GM19043 (cell line): Measurements from ENCODE around the gene ABCA1.
"Not testable (repeated sequence)": the region's sequence is repeated elsewhere in the genome, so short reads cannot be mapped to it uniquely, and the experiment has no call there.

Experiments used
- ATAC-seq: cut with Tn5 transposase; IDR thresholded peaks from one replicate; pipeline ENCODE4 v1.9.1; 2021; ENCODE audit warnings: low read depth; ENCODE audit not compliant: unreplicated experiment

ABCA1 gene, protein sequence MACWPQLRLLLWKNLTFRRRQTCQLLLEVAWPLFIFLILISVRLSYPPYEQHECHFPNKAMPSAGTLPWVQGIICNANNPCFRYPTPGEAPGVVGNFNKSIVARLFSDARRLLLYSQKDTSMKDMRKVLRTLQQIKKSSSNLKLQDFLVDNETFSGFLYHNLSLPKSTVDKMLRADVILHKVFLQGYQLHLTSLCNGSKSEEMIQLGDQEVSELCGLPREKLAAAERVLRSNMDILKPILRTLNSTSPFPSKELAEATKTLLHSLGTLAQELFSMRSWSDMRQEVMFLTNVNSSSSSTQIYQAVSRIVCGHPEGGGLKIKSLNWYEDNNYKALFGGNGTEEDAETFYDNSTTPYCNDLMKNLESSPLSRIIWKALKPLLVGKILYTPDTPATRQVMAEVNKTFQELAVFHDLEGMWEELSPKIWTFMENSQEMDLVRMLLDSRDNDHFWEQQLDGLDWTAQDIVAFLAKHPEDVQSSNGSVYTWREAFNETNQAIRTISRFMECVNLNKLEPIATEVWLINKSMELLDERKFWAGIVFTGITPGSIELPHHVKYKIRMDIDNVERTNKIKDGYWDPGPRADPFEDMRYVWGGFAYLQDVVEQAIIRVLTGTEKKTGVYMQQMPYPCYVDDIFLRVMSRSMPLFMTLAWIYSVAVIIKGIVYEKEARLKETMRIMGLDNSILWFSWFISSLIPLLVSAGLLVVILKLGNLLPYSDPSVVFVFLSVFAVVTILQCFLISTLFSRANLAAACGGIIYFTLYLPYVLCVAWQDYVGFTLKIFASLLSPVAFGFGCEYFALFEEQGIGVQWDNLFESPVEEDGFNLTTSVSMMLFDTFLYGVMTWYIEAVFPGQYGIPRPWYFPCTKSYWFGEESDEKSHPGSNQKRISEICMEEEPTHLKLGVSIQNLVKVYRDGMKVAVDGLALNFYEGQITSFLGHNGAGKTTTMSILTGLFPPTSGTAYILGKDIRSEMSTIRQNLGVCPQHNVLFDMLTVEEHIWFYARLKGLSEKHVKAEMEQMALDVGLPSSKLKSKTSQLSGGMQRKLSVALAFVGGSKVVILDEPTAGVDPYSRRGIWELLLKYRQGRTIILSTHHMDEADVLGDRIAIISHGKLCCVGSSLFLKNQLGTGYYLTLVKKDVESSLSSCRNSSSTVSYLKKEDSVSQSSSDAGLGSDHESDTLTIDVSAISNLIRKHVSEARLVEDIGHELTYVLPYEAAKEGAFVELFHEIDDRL (N-terminal part only)

DNA sequence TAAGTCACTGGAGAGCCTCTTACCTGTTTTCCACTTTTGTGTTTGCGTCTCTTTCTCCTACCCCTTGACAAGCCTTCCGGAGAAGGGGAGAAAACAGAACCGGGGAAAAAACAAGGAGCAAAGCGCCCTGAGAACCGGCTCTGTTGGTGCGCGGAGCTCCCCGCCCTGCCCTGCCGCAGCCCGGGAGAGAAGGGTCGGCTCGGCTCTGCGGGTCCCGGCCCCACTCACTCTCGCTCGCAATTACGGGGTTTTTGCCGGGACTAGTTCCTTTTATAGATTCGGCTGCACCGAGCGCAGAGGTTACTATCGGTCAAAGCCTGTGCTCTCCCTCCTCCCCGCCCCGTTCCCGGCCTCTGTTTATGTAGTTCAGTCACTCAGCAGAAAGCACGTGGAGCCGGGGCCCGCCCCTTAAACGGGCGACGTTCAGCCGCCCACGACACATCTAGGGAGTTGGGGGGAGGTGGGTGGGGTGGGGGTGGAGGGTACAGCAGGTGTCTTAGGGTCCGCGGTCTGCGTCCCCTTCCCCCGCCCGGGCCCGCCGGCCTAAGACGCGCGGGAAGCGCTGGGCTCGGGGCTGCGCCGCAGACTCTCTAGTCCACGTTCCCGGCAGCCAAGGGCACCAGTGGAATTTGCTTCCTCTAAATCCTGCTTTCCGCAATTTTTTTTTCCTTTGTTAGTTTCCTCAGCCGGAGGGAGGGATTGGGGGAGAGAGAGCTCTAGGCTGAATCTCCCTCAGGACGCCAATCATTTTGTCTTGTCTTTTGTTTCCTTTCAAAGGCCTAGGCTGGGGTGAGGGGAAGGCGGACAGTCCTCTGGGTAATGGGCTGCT lies at the start of gene ABCA1:
Gene ABCA1 (minus strand): TSS at position 244 of the 829 bp plus-strand sequence. CDS start 24,476 bp downstream, outside the sequence.
- no peak for ATAC-seq

DNA sequence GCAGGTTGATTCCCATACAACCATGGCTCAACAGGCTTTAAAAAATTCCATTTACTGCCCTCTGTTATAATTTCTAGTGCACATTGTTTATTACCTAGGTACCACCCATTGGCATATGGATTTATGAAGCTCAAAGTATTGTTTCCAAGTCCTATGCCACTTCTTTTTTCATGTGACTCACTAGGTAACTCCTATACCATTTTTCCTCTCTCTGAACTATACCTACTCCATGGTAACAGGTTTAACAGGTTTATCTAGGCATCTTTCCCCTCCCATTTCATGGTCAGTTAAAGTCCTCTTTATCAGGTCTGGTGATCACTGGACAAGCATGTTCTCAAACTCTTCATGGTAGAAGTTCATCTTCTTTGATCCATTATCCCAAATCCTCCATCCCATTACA lies 49.6 kb upstream of the ABCA1 start:
- ATAC-seq = no peak

- ATAC-seq = no peak
Measured at GRCh38 chr9:104977168-104977567, 49.2 kb upstream of the ABCA1 start.

DNA sequence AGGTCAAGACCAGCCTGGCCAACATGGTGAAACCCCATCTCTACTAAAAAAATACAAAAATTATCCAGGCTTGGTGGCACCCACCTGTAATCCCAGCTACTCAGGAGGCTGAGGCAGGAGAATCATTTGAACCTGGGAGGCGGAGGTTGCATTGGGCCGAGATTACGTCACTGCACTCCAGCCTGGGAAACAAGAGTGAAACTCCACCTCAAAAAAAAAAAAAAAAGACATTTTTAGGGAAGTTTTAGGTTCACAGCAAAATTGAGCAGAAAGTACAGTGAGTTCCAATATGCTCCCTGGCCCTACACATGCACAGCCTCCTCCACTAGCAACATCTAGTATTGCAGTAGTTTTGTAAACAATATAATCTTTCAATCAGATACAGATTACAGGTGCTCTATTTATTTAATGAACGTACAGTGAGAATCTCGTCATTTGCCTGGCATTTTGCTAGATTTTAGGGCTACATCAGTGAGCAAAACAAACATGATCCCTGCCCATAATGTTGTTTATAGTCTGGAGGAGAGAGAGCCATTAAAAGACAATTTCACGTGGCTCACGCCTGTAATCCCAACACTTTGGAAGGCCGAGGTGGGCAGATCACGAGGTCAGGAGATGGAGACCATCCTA lies 48.1 kb upstream of the ABCA1 start:
- not testable (repeated sequence) for ATAC-seq

GRCh38 chr9:104974053-104974962 lies 46.4 kb upstream of the ABCA1 start:
- no peak for ATAC-seq

DNA sequence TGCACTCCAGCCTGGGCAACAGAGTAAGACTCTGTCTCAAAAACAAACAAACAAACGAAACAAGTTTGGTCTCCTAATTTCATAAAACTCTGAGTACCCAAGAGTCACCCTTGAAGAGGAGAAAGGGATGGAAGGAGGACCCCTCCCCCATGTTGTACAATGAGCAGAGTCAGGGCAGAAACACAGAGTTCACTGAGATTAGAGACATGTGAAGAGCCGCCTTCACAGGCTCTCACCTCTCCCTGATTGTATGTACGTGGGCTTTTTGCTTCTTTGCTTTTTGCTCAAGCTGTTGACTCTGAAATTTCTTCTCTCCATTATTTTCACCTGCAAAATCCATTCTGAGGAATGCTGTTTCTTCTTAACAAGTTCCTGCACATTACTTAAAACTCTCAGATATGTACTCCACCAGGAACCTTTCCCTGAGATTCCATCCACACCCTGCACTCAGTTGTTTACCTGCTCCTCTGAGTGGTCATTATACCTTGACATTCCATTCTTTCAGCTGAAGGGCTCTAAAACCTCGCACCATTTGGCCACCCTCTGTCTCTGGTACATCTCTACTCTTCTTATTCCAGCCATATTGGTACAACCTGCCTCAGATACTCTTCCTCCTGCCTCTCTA lies 44.4 kb upstream of the ABCA1 start:
- ATAC-seq = no peak

DNA sequence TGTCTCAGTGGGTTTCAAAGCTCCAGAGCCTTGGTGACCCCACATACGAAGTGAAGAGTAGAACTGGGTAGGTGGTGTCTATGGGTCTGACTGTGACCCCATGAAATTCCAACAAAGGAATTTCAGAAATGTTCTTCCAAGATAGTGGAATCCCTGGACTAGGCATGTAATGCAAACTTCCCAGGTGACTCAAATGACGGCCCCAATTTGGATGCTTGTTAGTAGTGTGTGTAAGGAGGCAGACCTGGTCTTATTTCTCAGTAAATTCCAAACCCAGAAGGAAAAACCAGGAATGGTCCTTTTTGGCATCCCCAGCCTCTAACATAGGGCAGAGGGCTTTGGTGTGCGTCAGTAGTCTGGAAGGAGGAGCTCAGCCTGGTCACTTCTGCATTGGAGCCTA lies 43.6 kb upstream of the ABCA1 start:
- ATAC-seq = no peak

GRCh38 chr9:104970271-104970987 lies 42.5 kb upstream of the ABCA1 start:
- no peak for ATAC-seq

GRCh38 chr9:104969116-104969515 lies 41.2 kb upstream of the ABCA1 start:
- no peak for ATAC-seq

GRCh38 chr9:104968025-104968982 lies 40.3 kb upstream of the ABCA1 start:
- peak; percentile 99 for ATAC-seq

DNA sequence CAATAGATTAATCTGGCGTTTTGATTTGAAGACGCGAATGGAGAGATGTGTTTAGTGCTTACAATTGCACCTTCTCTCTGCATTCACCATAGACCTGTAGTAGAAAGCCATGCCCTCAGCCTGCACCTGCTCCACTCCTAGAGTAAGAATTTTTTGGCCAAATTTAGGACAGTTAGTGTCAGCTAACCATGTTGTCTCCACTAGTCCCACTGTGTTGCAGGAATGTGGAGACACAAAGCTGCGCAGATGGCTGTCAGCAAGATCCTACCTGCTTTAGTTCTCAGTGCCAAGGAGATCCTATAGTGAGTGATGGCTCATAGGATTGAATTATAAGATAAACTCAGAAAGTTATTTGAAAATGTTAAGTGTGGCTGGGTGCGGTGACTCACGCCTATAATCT lies 35.1 kb upstream of the ABCA1 start:
- no peak for ATAC-seq

- ATAC-seq = no peak
Measured at GRCh38 chr9:104961701-104962359, 33.9 kb upstream of the ABCA1 start.

GRCh38 chr9:104961238-104961637 lies 33.3 kb upstream of the ABCA1 start:
- peak; percentile 79 for ATAC-seq

- no peak for ATAC-seq
Measured at GRCh38 chr9:104960662-104961061, 32.7 kb upstream of the ABCA1 start.

GRCh38 chr9:104958751-104959150 lies 30.8 kb upstream of the ABCA1 start:
- no peak for ATAC-seq

GRCh38 chr9:104958006-104958405 lies 30.1 kb upstream of the ABCA1 start:
- not testable (repeated sequence) for ATAC-seq
